Skeletal muscle tissue (tissue), 4 donors: ENCODE data around the gene DHX8. TPM values are rescaled to one million over a fixed set of nuclear protein-coding genes. Genes with fewer than 3 reads are reported as not detected.

Experiments used
- H3K27ac ChIP-seq: one replicate; pipeline ENCODE4 v1.7.0; 2013; ENCODE audit warnings: mild to moderate bottlenecking, low read depth, low read length, inconsistent platforms
- H3K27me3 ChIP-seq, 3 donors: one replicate each; pipeline ENCODE4 v1.7.0; 2013; ENCODE audit warnings: low read length in 3 of 3; ENCODE audit not compliant: control insufficient read depth in 3 of 3, insufficient read depth in 3 of 3
- H3K36me3 ChIP-seq, 3 donors: one replicate each; pipeline ENCODE4 v1.7.0; 2013; ENCODE audit warnings: low read length in 3 of 3; ENCODE audit not compliant: control insufficient read depth in 3 of 3, insufficient read depth in 3 of 3
- H3K4me1 ChIP-seq, 3 donors: one replicate each; pipeline ENCODE4 v1.7.0; 2013; ENCODE audit warnings: low read length in 3 of 3, mild to moderate bottlenecking in 3 of 3; ENCODE audit not compliant: control insufficient read depth in 3 of 3, insufficient read depth in 3 of 3
- H3K4me3 ChIP-seq, 3 donors: one replicate each; pipeline ENCODE4 v1.7.0; 2013; ENCODE audit warnings: low read length in 3 of 3
- H3K9ac ChIP-seq, 3 donors: one replicate each; pipeline ENCODE4 v1.7.0; 2013; ENCODE audit warnings: low read length in 3 of 3, mild to moderate bottlenecking in 3 of 3, moderate library complexity in 2 of 3, low read depth in 1 of 3
- H3K9me3 ChIP-seq, 3 donors: one replicate each; pipeline ENCODE4 v1.7.0; 2013; ENCODE audit warnings: low read length in 3 of 3; ENCODE audit not compliant: control insufficient read depth in 3 of 3
- total RNA-seq: library from RNA; depleted of rRNA; stranded (reverse); fragments of >200 nt; gene quantifications from one replicate; pipeline ENCODE4 v1.2.3, GENCODE V29; 2014
- donor health status: Osteomylitis.

DHX8 gene
- 23.0 TPM for total RNA-seq

DNA sequence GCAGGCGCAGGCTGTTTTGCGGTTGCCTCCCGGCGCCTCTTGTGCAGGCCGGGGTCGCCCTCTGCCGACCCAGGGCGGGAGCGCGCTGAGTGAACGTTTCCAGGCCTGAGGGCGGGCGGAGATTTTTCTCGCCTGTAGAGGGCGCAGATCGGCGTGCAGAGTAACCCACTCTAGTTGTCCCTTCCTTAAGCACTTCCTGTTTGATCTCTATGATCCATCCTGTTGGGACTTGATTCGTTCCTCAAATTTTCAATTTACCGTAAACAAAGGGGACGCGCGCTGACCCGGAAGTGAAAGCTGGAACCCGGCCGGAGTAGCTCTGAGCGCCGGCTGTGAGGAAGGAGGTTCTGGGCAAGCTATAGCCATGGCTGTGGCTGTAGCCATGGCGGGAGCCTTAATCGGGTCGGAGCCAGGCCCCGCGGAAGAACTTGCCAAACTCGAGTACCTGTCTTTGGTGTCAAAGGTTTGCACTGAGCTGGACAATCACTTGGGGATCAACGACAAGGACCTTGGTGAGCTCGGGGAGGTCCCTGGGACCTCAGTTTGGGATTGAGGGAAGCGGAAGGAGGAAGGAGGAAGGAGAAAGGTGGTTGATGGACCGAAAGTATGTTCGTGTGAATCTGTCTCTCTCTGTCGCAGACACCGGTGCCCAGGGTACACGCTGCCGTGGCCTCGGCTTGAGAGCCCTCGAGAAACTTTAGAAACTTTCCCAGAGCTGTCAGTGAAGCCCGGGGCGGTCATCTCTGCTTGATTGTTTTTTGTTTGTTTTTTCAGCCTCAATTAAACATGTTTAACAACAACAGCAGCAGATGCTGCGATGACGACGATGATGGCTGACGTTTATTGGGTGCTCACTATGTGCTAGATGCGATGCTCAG lies at the start of gene DHX8:
TSS of gene DHX8 (plus strand) at position 302 of the 878 bp plus-strand sequence. CDS start at position 365, 63 bp downstream.
- Histone ChIP-seq H3K9ac (peak within 1 kb of the TSS; percentile 89 to 98 (median 93)), H3K27ac (peak within 1 kb of the TSS; percentile 61), H3K27me3 (no peaks in the 10 kb centered on the region), H3K4me1 (peaks cover 15 to 26% (median 16%) of the 10 kb centered on the region in 3 donors), H3K9me3 (no peaks in the 10 kb centered on the region), H3K36me3 (no peaks in the 10 kb centered on the region), H3K4me3 (peak within 1 kb of the TSS; percentile 93 to 100 (median 96))

- peaks cover 0 to 2% (median 0%) of the 10 kb centered on the region in 3 donors for H3K4me1 ChIP-seq
- H3K4me3 ChIP-seq: no peak overlapping the region
- no peaks in the 10 kb centered on the region for H3K9me3 ChIP-seq
- H3K9ac ChIP-seq: no peak overlapping the region
- no peak overlapping the region for H3K27ac ChIP-seq
- H3K27me3 ChIP-seq: peaks cover 0 to 19% (median 5%) of the 10 kb centered on the region in 3 donors
- H3K36me3 ChIP-seq: no peaks in the 10 kb centered on the region
Measured at GRCh38 chr17:43434902-43435319, 48.9 kb upstream of the DHX8 start.

DNA sequence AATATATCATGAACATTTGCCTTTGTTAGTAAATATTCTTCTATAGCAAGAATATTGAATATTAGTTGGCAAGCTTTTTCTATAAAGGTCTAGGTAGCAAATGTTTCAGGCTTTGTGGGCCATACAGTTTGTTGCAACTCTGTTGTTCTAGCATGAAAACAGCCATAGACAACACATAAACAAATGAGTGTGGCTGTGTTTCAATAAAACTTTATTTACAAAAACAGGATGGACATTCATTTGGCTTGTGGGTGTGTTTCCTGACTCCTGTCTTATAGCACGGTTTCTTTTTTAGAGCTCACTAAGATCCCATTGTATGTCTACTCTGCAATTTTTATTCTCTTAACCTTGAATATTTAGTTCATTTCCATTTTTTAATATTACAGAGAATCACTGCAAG lies 46.0 kb upstream of the DHX8 start:
- H3K4me3 ChIP-seq: no peak overlapping the region
- H3K4me1 ChIP-seq: no peaks in the 10 kb centered on the region
- H3K36me3 ChIP-seq: no peaks in the 10 kb centered on the region
- no peak overlapping the region for H3K27ac ChIP-seq
- peaks cover 0 to 15% (median 0%) of the 10 kb centered on the region in 3 donors for H3K27me3 ChIP-seq
- H3K9me3 ChIP-seq: no peaks in the 10 kb centered on the region
- H3K9ac ChIP-seq: no peak overlapping the region

DNA sequence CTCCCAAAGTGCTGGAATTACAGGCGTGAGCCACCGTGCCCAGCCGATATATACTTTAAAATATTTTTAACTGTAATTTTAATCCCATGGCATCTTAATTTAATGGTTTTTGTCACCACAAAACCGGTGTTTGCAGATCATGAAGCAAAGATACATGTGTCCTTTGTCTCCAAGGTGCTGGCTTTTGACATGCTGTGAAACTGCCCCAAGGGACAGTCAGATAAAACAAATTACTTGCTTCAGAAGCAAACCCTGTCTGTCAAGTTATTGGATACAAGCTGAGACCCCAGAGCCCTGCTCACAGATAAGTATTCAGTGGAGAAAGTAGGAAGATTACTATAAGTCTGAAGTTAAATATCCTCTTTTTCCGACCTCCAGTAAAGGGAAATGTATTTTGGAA lies 45.1 kb upstream of the DHX8 start:
- Histone ChIP-seq H3K9me3 (no peaks in the 10 kb centered on the region), H3K36me3 (no peaks in the 10 kb centered on the region), H3K9ac (no peak overlapping the region), H3K27me3 (peaks cover 0 to 12% (median 0%) of the 10 kb centered on the region in 3 donors), H3K4me1 (no peaks in the 10 kb centered on the region), H3K4me3 (no peak overlapping the region), H3K27ac (no peak overlapping the region)

- H3K36me3 ChIP-seq: no peaks in the 10 kb centered on the region
- H3K9ac ChIP-seq: no peak overlapping the region
- H3K27ac ChIP-seq: no peak overlapping the region
- no peaks in the 10 kb centered on the region for H3K9me3 ChIP-seq
- no peaks in the 10 kb centered on the region for H3K4me1 ChIP-seq
- no peak overlapping the region for H3K4me3 ChIP-seq
- peaks cover 0 to 12% (median 3%) of the 10 kb centered on the region in 3 donors for H3K27me3 ChIP-seq
Measured at GRCh38 chr17:43439041-43439440, 44.7 kb upstream of the DHX8 start.

DNA sequence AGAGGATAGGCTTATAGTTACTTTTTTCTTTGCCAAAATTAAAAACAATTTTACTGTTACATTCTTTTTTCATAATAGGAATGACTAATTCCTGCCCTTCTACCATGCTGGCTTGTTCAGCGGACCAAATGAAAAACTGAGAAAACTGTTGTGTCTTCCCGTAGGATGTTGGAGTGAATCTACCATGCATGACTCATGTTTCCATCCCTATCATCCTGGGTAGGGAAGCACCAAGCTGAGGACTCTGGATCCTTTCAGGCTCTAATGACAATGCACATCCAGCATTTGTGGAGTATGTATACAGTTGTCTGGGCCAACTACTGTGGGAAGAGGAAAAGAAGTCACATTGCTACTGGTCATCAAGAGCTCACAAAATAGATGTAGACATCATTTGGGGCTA lies 41.1 kb upstream of the DHX8 start:
- H3K9me3 ChIP-seq: no peaks in the 10 kb centered on the region
- no peak overlapping the region for H3K4me3 ChIP-seq
- H3K9ac ChIP-seq: no peak overlapping the region
- H3K27me3 ChIP-seq: peaks cover 0 to 3% (median 2%) of the 10 kb centered on the region in 3 donors
- H3K36me3 ChIP-seq: no peaks in the 10 kb centered on the region
- H3K27ac ChIP-seq: no peak overlapping the region
- H3K4me1 ChIP-seq: no peaks in the 10 kb centered on the region

DNA sequence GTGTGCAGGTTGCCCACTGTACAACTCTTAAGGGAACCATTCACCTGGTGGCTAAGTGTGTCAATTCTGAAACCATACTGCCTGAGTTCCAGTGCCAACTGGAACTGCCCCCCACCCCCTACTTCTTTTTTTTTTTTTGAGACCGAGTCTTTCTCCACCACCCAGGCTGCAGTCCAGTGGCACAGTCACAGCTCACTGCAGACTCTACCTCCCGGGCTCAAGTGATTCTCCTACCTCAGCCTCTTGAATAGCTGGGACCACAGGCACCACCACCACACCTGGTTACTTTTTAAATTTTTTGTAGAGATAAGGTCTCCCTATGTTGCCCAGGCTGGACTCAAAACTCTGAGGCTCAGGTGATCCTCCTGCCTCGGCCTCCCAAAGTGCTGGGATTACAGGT lies 40.4 kb upstream of the DHX8 start:
- no peaks in the 10 kb centered on the region for H3K36me3 ChIP-seq
- no peaks in the 10 kb centered on the region for H3K9me3 ChIP-seq
- no peaks in the 10 kb centered on the region for H3K4me1 ChIP-seq
- no peak overlapping the region for H3K27ac ChIP-seq
- H3K27me3 ChIP-seq: peaks cover 0 to 3% (median 2%) of the 10 kb centered on the region in 3 donors
- no peak overlapping the region for H3K4me3 ChIP-seq
- H3K9ac ChIP-seq: no peak overlapping the region

GRCh38 chr17:43444223-43445008 lies 39.4 kb upstream of the DHX8 start:
- Histone ChIP-seq H3K4me3 (no peak overlapping the region), H3K36me3 (no peaks in the 10 kb centered on the region), H3K27me3 (peaks cover 0 to 3% (median 3%) of the 10 kb centered on the region in 3 donors), H3K4me1 (no peaks in the 10 kb centered on the region), H3K27ac (no peak overlapping the region), H3K9ac (no peak overlapping the region), H3K9me3 (no peaks in the 10 kb centered on the region)

GRCh38 chr17:43445009-43445589 lies 38.7 kb upstream of the DHX8 start:
- Histone ChIP-seq H3K27me3 (peaks cover 0 to 3% (median 3%) of the 10 kb centered on the region in 3 donors), H3K27ac (no peak overlapping the region), H3K9ac (no peak overlapping the region), H3K4me3 (no peak overlapping the region), H3K36me3 (no peaks in the 10 kb centered on the region), H3K9me3 (no peaks in the 10 kb centered on the region), H3K4me1 (no peaks in the 10 kb centered on the region)
